Activated CD8-positive, alpha-beta memory T cell treated with anti-CD3 and anti-CD28 coated beads for 24 hours (primary cell): ENCODE data around the gene DDX10.

Experiments
- DNase-seq: peaks from one replicate; pipeline ENCODE4 v3.0.0-alpha.2; 2020

Gene DDX10

GRCh38 chr11:108880510-108880909 is 215.6 kb downstream of the DDX10 start:
- DNase-seq = no peak

- DNase-seq = no peak
These were observed 216.3 kb downstream of the DDX10 start for GRCh38 chr11:108881131-108881530.

DNA sequence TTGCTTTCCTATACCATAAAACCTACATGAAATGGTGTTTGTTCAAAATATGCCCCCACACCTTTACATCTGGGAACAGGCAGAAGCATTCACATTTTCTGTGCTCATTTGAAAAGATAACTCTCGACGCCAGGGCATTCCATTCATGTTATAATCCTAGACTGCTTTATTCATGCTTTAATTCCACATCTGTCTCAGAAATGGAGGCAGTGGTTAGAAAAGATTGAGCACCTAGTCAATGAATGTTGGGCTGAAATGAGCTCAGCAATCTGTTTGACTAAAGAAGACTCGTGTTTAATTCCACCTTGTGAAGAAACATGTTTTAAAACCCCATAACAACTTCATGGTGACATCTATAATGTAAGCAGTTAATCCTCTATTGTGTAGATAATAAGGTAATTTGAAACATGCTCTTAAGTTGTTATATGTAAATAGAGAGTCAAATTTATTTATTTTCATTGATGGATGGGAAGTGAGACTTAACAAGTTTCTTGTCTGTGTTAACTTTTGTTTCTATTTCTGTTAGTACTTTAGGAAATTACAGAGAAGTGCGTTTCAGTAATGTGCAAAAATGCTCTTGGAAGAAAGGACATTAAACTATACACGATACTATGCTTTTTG is 217.5 kb downstream of the DDX10 start:
- no peak for DNase-seq

- DNase-seq = no peak
These were observed 221.3 kb downstream of the DDX10 start for GRCh38 chr11:108886005-108886659.

- DNase-seq = no peak
These were observed 221.8 kb downstream of the DDX10 start for GRCh38 chr11:108886660-108887009.

DNA sequence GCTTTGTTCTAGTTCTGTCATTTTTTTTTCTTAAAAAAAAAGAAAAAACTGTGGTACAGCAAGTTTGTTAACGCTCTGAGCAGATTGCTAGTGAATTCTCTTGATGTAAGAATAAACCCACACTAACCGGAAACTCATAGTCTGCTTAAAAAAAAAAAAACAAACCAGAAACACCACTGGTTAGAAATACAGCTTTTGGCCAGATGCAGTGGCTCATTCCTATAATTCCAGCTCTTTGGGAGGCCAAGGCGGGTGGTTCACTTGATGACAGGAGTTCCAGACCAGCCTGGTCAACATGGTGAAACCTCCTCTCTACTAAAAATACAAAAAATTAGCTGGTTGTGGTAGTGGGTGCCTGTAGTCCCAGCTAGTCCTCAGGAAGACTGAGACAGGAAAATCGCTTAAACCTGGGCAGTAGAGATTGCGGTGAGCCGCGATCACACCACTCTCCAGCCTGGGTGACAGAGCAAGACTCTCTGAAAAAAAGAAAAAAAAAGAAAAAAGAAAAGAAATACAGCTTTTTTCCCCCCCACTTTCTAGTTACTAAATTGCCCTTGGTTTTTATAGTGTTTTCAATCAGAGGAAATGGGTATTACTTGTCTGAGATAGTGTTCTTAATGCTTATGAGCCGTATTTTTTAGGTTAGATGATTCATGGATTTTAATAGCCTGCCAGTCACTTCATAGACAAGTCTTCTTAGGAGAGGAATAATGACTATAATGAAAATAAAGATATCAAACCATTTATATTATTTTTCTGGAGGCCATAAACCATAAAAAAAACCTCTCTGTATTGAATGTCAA is 222.8 kb downstream of the DDX10 start:
- DNase-seq = no peak

DNA sequence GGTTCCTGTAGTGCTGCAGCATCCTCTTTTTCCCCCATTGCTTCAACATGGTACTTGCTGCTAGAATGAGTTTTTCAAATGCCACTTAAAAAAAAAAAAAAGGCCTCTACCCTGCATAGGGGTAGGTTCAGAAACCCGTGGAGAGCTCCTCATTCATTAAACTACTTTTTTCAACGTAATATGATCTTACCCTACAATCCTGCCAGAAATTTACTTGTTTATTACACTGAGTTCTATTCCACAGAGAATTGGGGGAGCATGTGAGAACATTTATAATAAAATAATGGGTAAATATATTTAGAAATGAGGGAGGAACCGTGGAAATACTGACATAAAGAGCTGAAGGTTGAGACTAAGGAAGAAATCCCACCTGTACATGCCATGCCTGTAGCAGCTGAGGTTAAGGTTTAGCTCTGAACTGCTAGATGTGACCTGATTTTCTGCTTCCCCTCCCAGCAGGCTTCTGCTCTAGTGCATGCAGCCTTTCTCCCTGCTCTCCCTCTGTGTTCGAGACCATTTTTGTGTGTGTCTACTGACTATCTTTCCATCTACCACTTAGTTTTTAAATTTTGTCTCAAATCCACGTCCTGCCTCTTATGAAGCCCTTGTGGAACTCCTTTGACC is 225.7 kb downstream of the DDX10 start:
- DNase-seq = no peak

- no peak for DNase-seq
These were observed 226.3 kb downstream of the DDX10 start for GRCh38 chr11:108891143-108891542.

- DNase-seq = no peak
These were observed 227.1 kb downstream of the DDX10 start for GRCh38 chr11:108891909-108892511.

DNA sequence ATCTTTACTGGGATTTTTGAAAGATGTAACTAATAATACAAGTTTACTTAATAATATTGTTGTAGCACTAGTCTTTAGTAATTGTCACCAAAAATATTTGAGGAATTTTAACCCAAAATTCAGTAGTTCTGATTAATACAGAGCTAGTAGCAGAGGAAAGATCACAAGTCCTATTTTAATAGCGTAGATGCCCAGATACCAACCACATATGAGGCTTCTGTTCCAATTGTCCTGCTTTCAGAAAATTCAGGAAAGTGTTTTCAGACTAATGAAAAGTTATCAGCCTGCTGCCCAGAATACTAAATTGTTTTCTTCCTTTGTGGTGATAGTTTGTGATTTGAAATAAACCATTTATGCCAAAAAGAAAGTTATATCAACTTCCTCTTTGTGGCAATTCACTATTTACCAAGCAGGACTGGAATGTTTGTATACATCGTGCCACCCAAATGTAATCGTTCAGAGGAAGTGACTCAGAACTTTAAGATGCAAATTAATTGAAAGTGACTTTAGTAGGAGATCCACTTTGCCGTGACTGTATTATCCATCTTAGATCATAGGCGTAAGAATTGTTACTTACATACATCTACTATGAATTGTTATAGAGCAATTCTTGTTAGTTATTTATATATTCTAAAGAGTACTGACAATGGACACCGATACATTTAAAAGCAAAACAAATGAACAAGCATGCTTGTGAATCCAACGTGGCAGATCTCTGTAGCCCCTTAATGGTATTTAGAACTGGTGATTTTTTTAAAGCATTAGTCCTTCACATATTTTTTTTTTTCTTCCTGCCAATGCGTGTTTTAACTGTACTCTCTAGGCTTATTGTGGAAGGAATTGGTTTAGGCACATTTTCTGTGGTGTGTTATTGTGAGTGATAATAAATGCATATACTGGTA is 231.0 kb downstream of the DDX10 start:
- DNase-seq = no peak

- no peak for DNase-seq
These were observed 232.2 kb downstream of the DDX10 start for GRCh38 chr11:108897071-108897481.

GRCh38 chr11:108897916-108898315 is 233.0 kb downstream of the DDX10 start:
- DNase-seq = no peak

DNA sequence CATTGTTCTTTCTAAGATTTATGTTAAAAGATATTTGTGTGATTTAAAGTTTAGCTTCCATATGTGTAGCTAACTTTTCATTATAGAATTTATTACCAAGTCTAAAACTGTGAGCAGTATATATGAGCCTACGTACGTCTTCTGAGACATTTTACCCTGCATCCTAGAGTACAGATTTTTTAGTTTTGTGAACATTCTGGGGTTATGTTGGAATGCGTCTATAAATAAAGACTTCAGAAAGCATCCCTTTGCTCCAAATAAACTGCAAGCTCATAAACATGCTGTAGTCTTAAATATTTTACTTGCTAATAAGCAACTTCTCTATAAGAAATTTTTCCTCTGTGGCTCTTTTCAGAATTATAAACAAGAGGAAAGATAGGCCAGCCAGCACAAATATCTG is 236.5 kb downstream of the DDX10 start:
- DNase-seq = no peak

DNA sequence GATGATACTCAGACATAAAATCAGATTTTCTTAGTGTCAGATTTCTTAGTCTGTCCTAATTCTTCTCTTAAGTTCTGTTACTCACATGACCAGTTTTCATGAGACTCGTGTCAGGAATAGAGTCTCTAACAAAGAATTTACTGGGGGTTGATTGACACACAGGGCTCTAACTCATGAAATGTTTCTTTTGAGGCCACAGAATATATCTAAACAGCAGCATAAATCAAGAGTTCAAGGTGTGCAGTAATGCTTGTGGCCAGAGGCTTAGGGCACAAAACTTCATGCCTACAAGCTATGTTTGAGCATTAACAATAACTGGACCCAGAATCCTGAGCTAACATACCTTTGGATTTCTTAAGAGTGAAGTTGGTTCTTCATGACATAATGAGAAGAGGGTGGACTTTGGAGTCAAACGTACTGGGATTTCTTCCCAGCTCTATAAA is 237.2 kb downstream of the DDX10 start:
- no peak for DNase-seq

- DNase-seq = no peak
These were observed 239.6 kb downstream of the DDX10 start for GRCh38 chr11:108904480-108904879.

GRCh38 chr11:108906329-108906728 is 241.5 kb downstream of the DDX10 start:
- no peak for DNase-seq

- no peak for DNase-seq
These were observed 242.0 kb downstream of the DDX10 start for GRCh38 chr11:108906826-108907225.

GRCh38 chr11:108909041-108909440 is 244.2 kb downstream of the DDX10 start:
- DNase-seq = no peak

GRCh38 chr11:108909921-108910320 is 245.1 kb downstream of the DDX10 start:
- no peak for DNase-seq

DNA sequence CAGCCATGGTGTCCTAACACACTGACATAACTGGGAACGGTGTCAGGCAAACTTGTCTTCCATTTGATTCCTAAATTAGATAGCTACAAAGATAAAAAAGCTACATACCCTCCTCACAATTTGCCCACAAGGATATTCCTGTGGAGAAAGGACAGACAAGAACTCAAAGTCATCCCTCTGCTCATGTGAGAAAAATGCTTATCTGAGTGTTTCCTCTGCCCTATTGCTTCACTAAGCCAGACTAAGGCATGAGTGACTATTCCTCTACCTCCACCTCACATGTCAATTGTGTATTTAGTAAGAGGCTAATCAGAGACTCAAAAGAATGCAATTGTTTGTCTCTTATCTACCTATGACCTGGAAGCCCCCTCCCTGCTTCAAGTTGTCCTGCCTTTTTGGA is 247.7 kb downstream of the DDX10 start:
- no peak for DNase-seq

- no peak for DNase-seq
These were observed 248.3 kb downstream of the DDX10 start for GRCh38 chr11:108913204-108913603.

DNA sequence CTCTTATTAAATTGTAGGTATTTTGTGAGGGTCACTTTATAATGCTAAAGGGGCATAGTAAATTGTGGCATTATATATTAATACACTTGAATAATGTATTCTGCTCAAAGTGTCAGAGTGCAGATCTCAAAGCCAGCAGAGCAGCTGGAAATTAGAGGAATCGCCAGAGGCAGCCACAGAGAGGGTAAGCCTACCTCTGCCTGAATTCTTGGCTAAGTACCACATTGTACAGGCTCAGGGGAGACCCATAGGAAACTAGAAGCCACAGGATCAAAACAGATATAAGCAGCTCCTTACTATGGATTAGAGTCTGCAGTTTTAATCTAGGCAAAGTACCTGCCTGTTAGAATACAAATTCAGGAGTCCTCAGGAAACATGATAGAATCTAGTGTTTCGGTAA is 249.3 kb downstream of the DDX10 start:
- DNase-seq = no peak
